Activated CD8-positive, alpha-beta T cell treated with anti-CD3 and anti-CD28 coated beads for 36 hours (primary cell): Measurements from ENCODE around the gene POLR2L. TPM values are rescaled to one million over a fixed set of nuclear protein-coding genes. Genes with fewer than 3 reads are reported as not detected.

Experiments
- ATAC-seq: fragments of 200-7000 bp; cut with Tn5 transposase; one replicate; pipeline ENCODE4 v1.10.0; 2021; ENCODE audit warnings: mild to moderate bottlenecking, moderate library complexity
- CTCF ChIA-PET: fragments of 350-600 bp; sonication (Branson Sonifier 250); formaldehyde crosslinking; loops from one replicate; lab custom pipeline; 2021; ENCODE audit warnings: antibody characterized with exemption; lab: Charles Lee
- POLR2A ChIA-PET: fragments of 350-600 bp; sonication (Branson Sonifier 250); formaldehyde crosslinking; loops from one replicate; lab custom pipeline; 2021; ENCODE audit warnings: antibody characterized with exemption; lab: Charles Lee
- DNase-seq: peaks from one replicate; pipeline ENCODE4 v3.0.0-alpha.2; 2020
- H3K27ac Mint-ChIP-seq: one replicate; pipeline ENCODE4 v1.8.0; 2021; ENCODE audit warnings: mild to moderate bottlenecking, mixed read lengths
- H3K27me3 Mint-ChIP-seq: one replicate; pipeline ENCODE4 v1.8.0; 2021; ENCODE audit warnings: mixed read lengths
- H3K36me3 Mint-ChIP-seq: one replicate; pipeline ENCODE4 v1.8.0; 2021; ENCODE audit warnings: low read depth, mixed read lengths
- H3K4me1 Mint-ChIP-seq: one replicate; pipeline ENCODE4 v1.8.0; 2021; ENCODE audit warnings: low read depth, mixed read lengths
- H3K4me3 Mint-ChIP-seq: one replicate; pipeline ENCODE4 v1.8.0; 2021; ENCODE audit warnings: mild to moderate bottlenecking, moderate library complexity, mixed read lengths
- H3K9me3 Mint-ChIP-seq: one replicate; pipeline ENCODE4 v1.8.0; 2021; ENCODE audit warnings: mixed read lengths
- intact Hi-C: fragments of 100-400 bp; cut with micrococcal nuclease; formaldehyde crosslinking; loops from one replicate; pipeline ENCODE4 v1.10.0; 2022
- total RNA-seq, 2 experiments: library from RNA; stranded (reverse); gene quantifications; one replicate each; pipeline ENCODE4 v1.2.3, GENCODE V29; 2021
- TF ChIP-seq, protein P1 (sequence below): fragments of 200-600 bp; IDR thresholded peaks from one replicate; pipeline ENCODE4 v1.8.0; 2022; ENCODE audit warnings: antibody characterized with exemption, mild to moderate bottlenecking

Gene POLR2L
- total RNA-seq, 2 experiments from 2014 or later, result 83.0 to 89.2 TPM

- Mint-ChIP-seq H3K27ac (peak within 1 kb of the TSS; percentile 64), H3K36me3 (peaks cover 10% of the 10 kb centered on the region), H3K4me3 (peak within 1 kb of the TSS; percentile 73), H3K9me3 (no peaks in the 10 kb centered on the region), H3K27me3 (no peaks in the 10 kb centered on the region), H3K4me1 (peaks cover 10% of the 10 kb centered on the region)
- intact Hi-C loops, result no loop called here
- DNase-seq, result no peak
- ATAC-seq, result no peak
- ChIA-PET CTCF (interaction anchor here (1.2 to 2.2 kb wide), 5 partner anchors 10 to 25 kb away, joined by 3 to 11 read pairs (median 3); partner anchors contain the start of gene CD151), POLR2A (interaction anchor here (0.9 to 15.6 kb wide), 8 partner anchors 7 to 22 kb away, joined by 3 to 273 read pairs (median 4); partner anchors contain the start of genes CD151, CRACR2B, POLR2L and RPLP2)
- TF ChIP-seq, protein P1, sequence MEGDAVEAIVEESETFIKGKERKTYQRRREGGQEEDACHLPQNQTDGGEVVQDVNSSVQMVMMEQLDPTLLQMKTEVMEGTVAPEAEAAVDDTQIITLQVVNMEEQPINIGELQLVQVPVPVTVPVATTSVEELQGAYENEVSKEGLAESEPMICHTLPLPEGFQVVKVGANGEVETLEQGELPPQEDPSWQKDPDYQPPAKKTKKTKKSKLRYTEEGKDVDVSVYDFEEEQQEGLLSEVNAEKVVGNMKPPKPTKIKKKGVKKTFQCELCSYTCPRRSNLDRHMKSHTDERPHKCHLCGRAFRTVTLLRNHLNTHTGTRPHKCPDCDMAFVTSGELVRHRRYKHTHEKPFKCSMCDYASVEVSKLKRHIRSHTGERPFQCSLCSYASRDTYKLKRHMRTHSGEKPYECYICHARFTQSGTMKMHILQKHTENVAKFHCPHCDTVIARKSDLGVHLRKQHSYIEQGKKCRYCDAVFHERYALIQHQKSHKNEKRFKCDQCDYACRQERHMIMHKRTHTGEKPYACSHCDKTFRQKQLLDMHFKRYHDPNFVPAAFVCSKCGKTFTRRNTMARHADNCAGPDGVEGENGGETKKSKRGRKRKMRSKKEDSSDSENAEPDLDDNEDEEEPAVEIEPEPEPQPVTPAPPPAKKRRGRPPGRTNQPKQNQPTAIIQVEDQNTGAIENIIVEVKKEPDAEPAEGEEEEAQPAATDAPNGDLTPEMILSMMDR, result no peak
Observed at GRCh38 chr11:818396-819128, 23.8 kb downstream of the POLR2L start, which contains the start of gene PNPLA2. TSS of gene PNPLA2 (plus strand) at chr11:818914. CDS start at chr11:819719, 805 bp downstream.

GRCh38 chr11:816433-816779 lies 25.9 kb downstream of the POLR2L start:
- ATAC-seq (no peak), DNase-seq (no peak)
- Mint-ChIP-seq H3K27ac (no peak overlapping the region), H3K9me3 (no peaks in the 10 kb centered on the region), H3K36me3 (peaks cover 25% of the 10 kb centered on the region), H3K4me1 (peaks cover 23% of the 10 kb centered on the region), H3K27me3 (no peaks in the 10 kb centered on the region), H3K4me3 (no peak overlapping the region)
- CTCF ChIA-PET, result no interaction called here
- POLR2A ChIA-PET, result interaction anchor here (0.8 to 15.6 kb wide), 2 partner anchors 13 to 18 kb away, joined by 3 to 273 read pairs; partner anchors contain the start of genes CD151, CRACR2B, POLR2L and TSPAN4
- TF ChIP-seq, protein P1, result no peak
- intact Hi-C loops, result no loop called here

- TF ChIP-seq, protein P1, result no peak
- no peaks in the 10 kb centered on the region for H3K9me3 Mint-ChIP-seq
- ChIA-PET POLR2A (interaction anchor here (0.8 to 15.6 kb wide), 4 partner anchors 12 to 19 kb away, joined by 3 to 273 read pairs (median 4); partner anchors contain the start of genes CD151, CRACR2B, POLR2L and TSPAN4), CTCF (no interaction called here)
- no peaks in the 10 kb centered on the region for H3K27me3 Mint-ChIP-seq
- H3K4me3 Mint-ChIP-seq, result no peak overlapping the region
- ATAC-seq (no peak), DNase-seq (no peak)
- no peak overlapping the region for H3K27ac Mint-ChIP-seq
- H3K4me1 Mint-ChIP-seq, result peaks cover 24% of the 10 kb centered on the region
- intact Hi-C loops, result no loop called here
- peaks cover 31% of the 10 kb centered on the region for H3K36me3 Mint-ChIP-seq
Observed at GRCh38 chr11:815675-816432, 26.5 kb downstream of the POLR2L start.

- no peak for ATAC-seq
- no peaks in the 10 kb centered on the region for H3K27me3 Mint-ChIP-seq
- DNase-seq, result no peak
- TF ChIP-seq, protein P1, result no peak
- peaks cover 41% of the 10 kb centered on the region for H3K36me3 Mint-ChIP-seq
- H3K27ac Mint-ChIP-seq, result peak overlapping the region; percentile 70
- ChIA-PET CTCF (no interaction called here), POLR2A (interaction anchor here (1.0 to 15.6 kb wide), 7 partner anchors 8 to 66 kb away, joined by 3 to 273 read pairs (median 4); partner anchors contain the start of genes CD151, CEND1, CRACR2B and GATD1)
- peaks cover 23% of the 10 kb centered on the region for H3K4me1 Mint-ChIP-seq
- no peaks in the 10 kb centered on the region for H3K9me3 Mint-ChIP-seq
- intact Hi-C loops, result no loop called here
- no peak overlapping the region for H3K4me3 Mint-ChIP-seq
Observed at GRCh38 chr11:813456-814096, 28.8 kb downstream of the POLR2L start.
